Hepatocyte (in vitro differentiated cells): ENCODE measurements around the gene PLS1. TPM values are rescaled to one million over a fixed set of nuclear protein-coding genes. Genes with fewer than 3 reads are reported as not detected.

Experiments used
- DNase-seq: peaks from one replicate; pipeline ENCODE4 v3.0.0-alpha.2; 2016; ENCODE audit warnings: low spot score
- H2AFZ ChIP-seq: fragments of 200-600 bp; sonication (generic); 2 replicates; pipeline ENCODE4 v1.6.0; 2016; ENCODE audit warnings: antibody characterized with exemption, mild to moderate bottlenecking
- H3K27ac ChIP-seq: fragments of 200-600 bp; sonication (generic); 2 replicates; pipeline ENCODE4 v1.5.1; 2016; ENCODE audit warnings: mild to moderate bottlenecking
- H3K27me3 ChIP-seq: fragments of 200-600 bp; sonication (generic); 2 replicates; pipeline ENCODE4 v1.6.1; 2016
- H3K36me3 ChIP-seq: fragments of 200-600 bp; sonication (generic); replicated peaks from 2 replicates; pipeline ENCODE4 v1.5.1; 2016; ENCODE audit warnings: low read depth; ENCODE audit not compliant: insufficient read depth
- H3K4me1 ChIP-seq: fragments of 200-600 bp; sonication (generic); 2 replicates; pipeline ENCODE4 v1.5.1; 2016; ENCODE audit warnings: mild to moderate bottlenecking, moderate library complexity; ENCODE audit not compliant: insufficient read depth
- H3K4me2 ChIP-seq: fragments of 200-600 bp; sonication (generic); 2 replicates; pipeline ENCODE4 v1.6.0; 2016
- H3K4me3 ChIP-seq: fragments of 200-600 bp; sonication (generic); 2 replicates; pipeline ENCODE4 v1.5.1; 2016; ENCODE audit warnings: mild to moderate bottlenecking
- H3K79me2 ChIP-seq: fragments of 200-600 bp; sonication (generic); 2 replicates; pipeline ENCODE4 v1.6.0; 2017; ENCODE audit warnings: mild to moderate bottlenecking
- H3K9me2 ChIP-seq: fragments of 200-600 bp; sonication (generic); replicated peaks from 2 replicates; pipeline ENCODE4 v1.6.0; 2017; ENCODE audit warnings: mild to moderate bottlenecking; ENCODE audit not compliant: insufficient read depth
- H3K9me3 ChIP-seq: fragments of 200-600 bp; sonication (generic); 2 replicates; pipeline ENCODE4 v1.5.1; 2016; ENCODE audit warnings: low read depth, mild to moderate bottlenecking
- H4K20me1 ChIP-seq: fragments of 200-600 bp; sonication (generic); 2 replicates; pipeline ENCODE4 v1.6.0; 2016; ENCODE audit warnings: mild to moderate bottlenecking; ENCODE audit not compliant: insufficient read depth, poor library complexity, severe bottlenecking
- CTCF ChIP-seq: fragments of 200-600 bp; sonication (generic); IDR thresholded peaks from 2 replicates; pipeline ENCODE4 v1.5.1; 2016; ENCODE audit warnings: antibody characterized with exemption, mild to moderate bottlenecking; ENCODE audit not compliant: poor library complexity
- EZH2 ChIP-seq: fragments of 200-600 bp; sonication (generic); IDR thresholded peaks from 2 replicates; pipeline ENCODE4 v1.6.1; 2016; ENCODE audit warnings: antibody characterized with exemption, mild to moderate bottlenecking, borderline replicate concordance
- EZH2phosphoT487 ChIP-seq: fragments of 200-600 bp; sonication (generic); IDR thresholded peaks from one replicate; pipeline ENCODE4 v1.6.1; 2018; ENCODE audit warnings: antibody characterized with exemption, mild to moderate bottlenecking, low read depth, moderate library complexity; ENCODE audit not compliant: unreplicated experiment, severe bottlenecking
- WGBS: methylation state at CpG from one replicate; pipeline ENCODE4 v1.1.6; 2016; ENCODE audit warnings: low lambda C conversion rate; ENCODE audit errors: missing lambda C conversion rate; 5-methylcytosine and 5-hydroxymethylcytosine counted together
- polyA plus RNA-seq: library from polyadenylated mRNA; unstranded; fragments of >200 nt; fragmentation: Nextera tagmentation; extraction: Ambion mirVana; gene quantifications from 2 replicates; pipeline ENCODE4 v1.2.1, GENCODE V29; 2016
- total RNA-seq: library from RNA; depleted of rRNA; stranded (reverse); fragments of >200 nt; gene quantifications from 2 replicates; pipeline ENCODE4 v1.2.3, GENCODE V29; 2014

PLS1 gene
- total and polyA plus RNA-seq, 2 experiments from 2014 or later, result 9.7 to 22.8 TPM

- H3K27ac ChIP-seq, result no peak overlapping the region
- TF ChIP-seq EZH2 (no peak), EZH2phosphoT487 (no peak), CTCF (no peak)
- no peak for DNase-seq
- no peak overlapping the region for H2AFZ ChIP-seq
- H3K36me3 ChIP-seq, result no peaks in the 10 kb centered on the region
- H3K79me2 ChIP-seq, result no peaks in the 10 kb centered on the region
- H3K4me2 ChIP-seq, result no peak overlapping the region
- no peaks in the 10 kb centered on the region for H3K4me1 ChIP-seq
- 89% methylated on average over 7 of the region's 7 CpGs for WGBS
- H3K4me3 ChIP-seq, result no peak overlapping the region
- H3K9me2 ChIP-seq, result no peaks in the 10 kb centered on the region
- no peaks in the 10 kb centered on the region for H4K20me1 ChIP-seq
- no peaks in the 10 kb centered on the region for H3K27me3 ChIP-seq
- no peaks in the 10 kb centered on the region for H3K9me3 ChIP-seq
These were observed 97.1 kb downstream of the PLS1 start for GRCh38 chr3:142693136-142693853.

- no peak overlapping the region for H3K4me2 ChIP-seq
- H3K4me1 ChIP-seq, result no peaks in the 10 kb centered on the region
- TF ChIP-seq CTCF, result no peak
- no peaks in the 10 kb centered on the region for H3K9me2 ChIP-seq
- WGBS, result 96% methylated on average over 1 of the region's 1 CpG
- no peak overlapping the region for H3K27ac ChIP-seq
- no peak overlapping the region for H3K4me3 ChIP-seq
- no peak overlapping the region for H2AFZ ChIP-seq
- no peaks in the 10 kb centered on the region for H3K79me2 ChIP-seq
- DNase-seq, result no peak
- H3K36me3 ChIP-seq, result no peaks in the 10 kb centered on the region
- no peaks in the 10 kb centered on the region for H3K27me3 ChIP-seq
- no peaks in the 10 kb centered on the region for H4K20me1 ChIP-seq
- no peaks in the 10 kb centered on the region for H3K9me3 ChIP-seq
These were observed 98.0 kb downstream of the PLS1 start for GRCh38 chr3:142694225-142694624.

GRCh38 chr3:142705198-142705597 lies 109.0 kb downstream of the PLS1 start:
- TF ChIP-seq EZH2phosphoT487, result no peak
- no peaks in the 10 kb centered on the region for H3K9me2 ChIP-seq
- H3K4me1 ChIP-seq, result no peaks in the 10 kb centered on the region
- no peak overlapping the region for H3K4me2 ChIP-seq
- no peaks in the 10 kb centered on the region for H3K79me2 ChIP-seq
- no peaks in the 10 kb centered on the region for H4K20me1 ChIP-seq
- 57% methylated on average over 2 of the region's 2 CpGs for WGBS
- H3K27me3 ChIP-seq, result no peaks in the 10 kb centered on the region
- no peak overlapping the region for H3K27ac ChIP-seq
- no peak for DNase-seq
- H3K36me3 ChIP-seq, result no peaks in the 10 kb centered on the region
- no peak overlapping the region for H2AFZ ChIP-seq
- H3K4me3 ChIP-seq, result no peak overlapping the region
- no peaks in the 10 kb centered on the region for H3K9me3 ChIP-seq

- no peaks in the 10 kb centered on the region for H3K36me3 ChIP-seq
- 95% methylated on average over 7 of the region's 7 CpGs for WGBS
- no peaks in the 10 kb centered on the region for H3K4me1 ChIP-seq
- no peak overlapping the region for H3K27ac ChIP-seq
- H3K79me2 ChIP-seq, result no peaks in the 10 kb centered on the region
- H2AFZ ChIP-seq, result no peak overlapping the region
- TF ChIP-seq EZH2phosphoT487, result no peak
- TF ChIP-seq CTCF, result no peak
- no peak for TF ChIP-seq EZH2
- no peaks in the 10 kb centered on the region for H3K9me3 ChIP-seq
- H3K4me3 ChIP-seq, result no peak overlapping the region
- H4K20me1 ChIP-seq, result no peaks in the 10 kb centered on the region
- no peaks in the 10 kb centered on the region for H3K9me2 ChIP-seq
- H3K27me3 ChIP-seq, result no peaks in the 10 kb centered on the region
- no peak overlapping the region for H3K4me2 ChIP-seq
- DNase-seq, result no peak
These were observed 110.3 kb downstream of the PLS1 start for GRCh38 chr3:142706321-142707127.
